Fibroblast of skin of back (primary cell): Measurements from ENCODE around the gene CCNL2.
"Not testable (repeated sequence)": the region's sequence is repeated elsewhere in the genome, so short reads cannot be mapped to it uniquely, and the experiment has no call there.

Experiments used
- DNase-seq: peaks from one replicate; pipeline ENCODE4 v3.0.0-alpha.2; 2013

The CCNL2 gene

GRCh38 chr1:1399872-1400575 is 889 bp upstream of the CCNL2 start:
- no peak for DNase-seq

DNA sequence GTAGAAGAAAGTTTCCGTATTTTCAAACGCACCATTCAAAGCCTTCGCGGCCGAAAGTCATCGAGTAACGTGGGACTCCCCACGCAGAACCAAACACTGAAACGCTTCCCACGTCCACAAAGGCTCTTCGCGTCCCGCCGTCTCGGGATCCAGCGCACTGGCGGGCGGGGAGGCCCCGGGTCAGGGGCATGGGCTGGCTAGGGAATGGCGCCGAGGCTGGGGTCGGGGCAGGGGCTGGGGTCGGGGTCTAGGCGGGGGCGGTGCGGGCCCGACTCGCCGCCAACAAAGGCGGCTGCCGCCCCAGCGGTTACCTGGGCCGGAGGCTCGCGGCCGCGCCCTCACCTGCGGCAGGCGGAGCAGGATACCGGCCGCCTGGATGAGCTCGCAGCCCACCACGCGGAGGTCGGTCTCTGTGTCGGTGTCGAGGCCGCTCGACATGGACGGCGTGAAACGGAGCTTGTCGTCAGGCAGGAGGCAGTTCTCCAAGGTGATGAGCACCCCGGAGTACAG is 403 bp downstream of the CCNL2 start:
- DNase-seq = no peak

- DNase-seq = no peak
Measured at GRCh38 chr1:1397839-1398523, 1.2 kb downstream of the CCNL2 start.

DNA sequence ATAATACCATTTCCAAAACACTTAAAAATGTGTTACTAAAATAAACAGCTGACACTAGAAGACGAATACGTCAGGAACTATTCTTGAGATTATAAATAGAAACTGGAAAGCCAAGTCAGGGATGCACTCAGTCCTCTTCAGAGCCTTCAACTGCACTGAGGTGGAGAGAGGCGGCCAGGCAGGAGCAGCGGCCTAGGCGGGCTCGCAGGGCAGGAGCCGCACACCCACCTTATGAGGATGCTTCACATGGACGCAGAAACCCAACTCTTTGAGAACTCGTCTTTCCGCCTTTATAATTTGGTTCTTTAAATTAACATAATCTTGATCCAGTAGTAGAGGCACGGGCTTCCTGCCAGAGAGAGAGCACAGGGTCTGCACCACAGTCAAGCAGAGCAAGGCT is 4.0 kb downstream of the CCNL2 start:
- DNase-seq = no peak

- DNase-seq = no peak
Measured at GRCh38 chr1:1394116-1394515, 5.0 kb downstream of the CCNL2 start.

GRCh38 chr1:1393428-1393827 is 5.7 kb downstream of the CCNL2 start:
- no peak for DNase-seq

- no peak for DNase-seq
Measured at GRCh38 chr1:1393014-1393413, 6.1 kb downstream of the CCNL2 start.

DNA sequence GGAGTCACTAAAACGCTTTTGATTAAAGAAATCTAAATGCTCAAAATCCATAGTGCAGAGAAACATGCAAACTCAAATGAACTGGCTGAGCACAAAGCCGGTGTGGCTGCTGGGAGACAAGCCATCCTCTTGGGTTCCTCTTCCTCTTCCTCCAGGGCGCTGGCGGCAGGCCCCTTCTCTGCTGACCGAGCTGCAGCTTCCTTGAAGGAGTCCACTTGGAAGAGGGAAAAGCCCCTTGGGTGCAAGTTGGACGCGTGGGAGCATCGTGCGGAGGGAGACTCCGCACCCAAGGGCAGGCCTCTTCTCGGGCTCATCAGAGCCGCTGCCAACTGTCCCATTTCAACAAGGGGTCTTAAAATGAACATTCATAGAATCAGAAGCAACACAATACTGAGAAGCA is 7.9 kb downstream of the CCNL2 start:
- no peak for DNase-seq

DNA sequence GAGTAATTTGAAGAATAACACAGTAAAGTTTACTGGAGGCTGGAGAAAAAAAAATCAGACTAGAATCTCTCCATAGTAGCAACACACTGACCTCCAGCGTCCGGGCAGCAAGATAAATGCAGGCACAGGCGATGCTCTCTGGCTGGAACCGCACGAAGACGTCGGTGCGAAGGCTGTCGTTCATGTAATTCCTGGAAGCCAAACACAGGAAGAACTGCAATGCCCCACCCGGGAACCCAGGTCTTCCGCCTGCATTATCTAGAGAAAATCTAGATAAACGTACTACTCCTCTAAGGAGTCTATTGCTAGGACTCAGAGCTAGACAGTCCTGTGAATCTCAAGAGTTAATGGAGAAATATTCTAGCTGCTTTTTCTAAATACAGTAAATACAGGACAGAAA is 8.5 kb downstream of the CCNL2 start:
- no peak for DNase-seq

GRCh38 chr1:1388078-1388472 is 11.1 kb downstream of the CCNL2 start:
- no peak for DNase-seq

- DNase-seq = no peak
Measured at GRCh38 chr1:1387098-1388077, 11.7 kb downstream of the CCNL2 start.

DNA sequence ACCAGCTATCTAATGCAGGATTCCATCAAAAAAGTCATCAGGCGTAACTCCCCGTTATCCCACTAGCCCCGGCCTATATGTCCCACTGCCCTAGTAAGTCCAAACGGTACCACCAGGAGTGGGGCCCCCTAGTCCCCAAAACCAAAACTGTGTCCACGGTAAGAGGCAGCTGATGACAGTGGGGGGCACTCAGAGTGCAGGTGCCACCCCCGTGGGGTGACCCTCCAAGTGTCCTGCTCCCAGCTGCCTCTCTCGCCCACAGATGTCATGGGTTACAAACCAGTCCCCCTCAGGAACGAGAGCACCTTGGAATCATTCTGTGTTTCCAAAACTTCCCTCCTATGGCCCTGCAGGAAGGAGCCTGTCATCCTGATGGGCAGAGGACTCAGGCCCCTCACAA is 13.2 kb downstream of the CCNL2 start:
- no peak for DNase-seq

DNA sequence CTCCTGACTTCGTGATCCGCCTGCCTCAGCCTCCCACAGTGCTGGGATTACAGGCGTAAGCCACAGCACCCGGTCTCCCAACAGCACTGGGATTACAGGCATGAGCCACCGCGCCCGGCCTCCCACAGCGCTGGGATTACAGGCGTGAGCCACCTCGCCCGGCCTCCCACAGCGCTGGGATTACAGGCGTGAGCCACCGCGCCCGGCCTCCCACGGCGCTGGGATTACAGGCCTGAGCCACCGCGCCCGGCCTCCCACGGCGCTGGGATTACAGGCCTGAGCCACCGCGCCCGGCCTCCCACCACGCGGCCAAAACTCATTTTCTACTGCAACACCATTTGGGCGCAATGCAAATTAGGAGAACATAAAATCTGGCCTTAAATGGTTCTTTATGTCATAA is 13.8 kb downstream of the CCNL2 start:
- DNase-seq = not testable (repeated sequence)

- DNase-seq = no peak
Measured at GRCh38 chr1:1381294-1381693, 17.8 kb downstream of the CCNL2 start.

DNA sequence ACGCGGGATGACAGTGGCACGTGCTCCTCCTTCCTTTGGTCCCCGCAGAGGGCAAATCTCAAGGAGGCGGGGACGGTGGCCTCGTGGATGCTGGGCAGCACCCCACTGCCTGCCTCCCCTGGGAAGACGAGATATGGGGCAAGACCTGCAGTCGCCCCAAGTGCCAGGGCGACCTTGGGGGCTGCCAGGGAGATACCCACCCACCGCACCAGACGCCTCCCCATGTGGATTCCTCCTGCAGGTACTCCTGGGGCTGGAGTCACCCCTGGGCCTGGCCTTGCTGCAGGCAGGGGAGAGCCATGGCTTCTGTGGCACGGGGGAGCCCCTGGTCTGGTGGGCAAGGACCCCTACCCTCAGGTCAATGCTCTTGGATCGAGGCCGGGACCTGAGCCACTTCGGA is 18.3 kb downstream of the CCNL2 start:
- no peak for DNase-seq

DNA sequence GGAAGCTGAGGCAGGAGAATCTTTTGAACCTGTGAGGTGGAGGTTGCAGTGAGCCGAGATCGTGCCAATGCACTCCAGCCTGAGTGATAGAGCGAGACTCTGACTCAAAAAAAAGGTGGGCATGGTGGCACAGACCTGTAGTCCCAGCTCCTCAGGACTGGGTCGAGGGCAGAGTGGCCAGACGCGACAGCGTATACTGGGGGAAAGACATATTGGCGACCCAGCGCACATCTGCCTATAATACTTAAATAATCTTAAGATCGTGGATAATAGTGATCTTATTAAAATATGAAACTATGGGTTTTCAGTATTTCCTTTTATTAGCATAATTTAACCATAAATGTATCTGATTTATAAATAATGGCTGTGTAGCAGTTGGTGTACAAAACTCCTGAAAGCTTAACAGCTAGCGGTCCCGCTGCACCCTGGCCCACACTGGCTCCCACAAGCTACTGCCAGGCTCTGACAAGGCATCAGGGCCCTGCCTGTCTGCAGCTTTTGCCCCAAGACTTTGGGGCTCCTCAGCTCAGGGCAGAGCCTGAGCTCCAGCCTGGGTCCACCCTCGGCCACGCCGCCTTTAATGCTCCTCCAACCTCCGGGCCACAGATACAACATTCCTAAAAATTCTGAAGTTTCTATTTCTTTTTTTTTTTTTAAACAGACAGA is 21.5 kb downstream of the CCNL2 start:
- DNase-seq = no peak

- no peak for DNase-seq
Measured at GRCh38 chr1:1376551-1377226, 22.4 kb downstream of the CCNL2 start.

- peak; percentile 100 for DNase-seq
Measured at GRCh38 chr1:1374929-1375662, 24.0 kb downstream of the CCNL2 start, which contains the start of gene AURKAIP1. AURKAIP1 (minus strand) TSS chr1:1375207; CDS start chr1:1374756, 451 bp downstream.

- DNase-seq = no peak
Measured at GRCh38 chr1:1374589-1374928, 24.6 kb downstream of the CCNL2 start.

DNA sequence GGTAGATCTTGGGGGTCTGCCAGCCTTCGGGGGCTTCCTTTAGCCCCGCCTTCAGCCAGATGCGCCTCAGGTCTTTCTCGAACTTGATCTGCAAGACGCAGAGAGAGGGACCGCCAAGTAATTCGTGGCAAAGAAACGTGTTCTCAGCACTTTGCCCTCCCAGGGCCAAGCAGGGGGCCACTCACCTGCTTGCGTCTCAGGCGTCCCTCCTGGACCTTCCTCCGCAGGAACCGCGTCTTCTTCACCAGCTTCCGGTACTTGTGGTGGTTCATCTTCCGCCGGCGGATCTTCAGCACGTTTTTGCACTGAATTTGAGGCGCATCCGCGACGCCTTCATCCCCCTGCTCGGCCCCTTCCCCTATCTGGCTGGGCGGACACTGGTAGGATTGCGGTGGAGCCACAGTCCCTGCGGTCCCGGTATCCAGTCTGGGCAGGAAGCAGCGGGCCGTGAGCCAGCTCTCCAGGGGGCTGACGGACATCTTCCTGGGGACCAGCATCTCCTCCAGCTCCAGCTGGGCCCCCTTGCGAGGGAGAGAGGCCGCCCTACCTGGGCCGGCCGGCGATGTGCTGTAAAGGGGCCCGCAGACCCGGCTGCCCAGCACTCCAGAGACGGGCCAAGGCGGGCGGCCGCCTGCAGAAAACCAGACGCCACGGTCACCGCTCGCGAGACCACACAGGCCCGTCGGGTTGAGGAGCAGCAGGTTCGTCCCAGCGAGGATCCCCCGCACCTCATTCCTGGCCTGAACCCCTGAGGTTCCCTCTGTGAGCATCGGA is 25.1 kb downstream of the CCNL2 start:
- no peak for DNase-seq
